Measurements from ENCODE around the gene MUC2. TPM values are rescaled to one million over a fixed set of nuclear protein-coding genes. Genes with fewer than 3 reads are reported as not detected.

MUC2 gene
- polyA plus RNA-seq, 1 donor, result 94.8 TPM

DNA sequence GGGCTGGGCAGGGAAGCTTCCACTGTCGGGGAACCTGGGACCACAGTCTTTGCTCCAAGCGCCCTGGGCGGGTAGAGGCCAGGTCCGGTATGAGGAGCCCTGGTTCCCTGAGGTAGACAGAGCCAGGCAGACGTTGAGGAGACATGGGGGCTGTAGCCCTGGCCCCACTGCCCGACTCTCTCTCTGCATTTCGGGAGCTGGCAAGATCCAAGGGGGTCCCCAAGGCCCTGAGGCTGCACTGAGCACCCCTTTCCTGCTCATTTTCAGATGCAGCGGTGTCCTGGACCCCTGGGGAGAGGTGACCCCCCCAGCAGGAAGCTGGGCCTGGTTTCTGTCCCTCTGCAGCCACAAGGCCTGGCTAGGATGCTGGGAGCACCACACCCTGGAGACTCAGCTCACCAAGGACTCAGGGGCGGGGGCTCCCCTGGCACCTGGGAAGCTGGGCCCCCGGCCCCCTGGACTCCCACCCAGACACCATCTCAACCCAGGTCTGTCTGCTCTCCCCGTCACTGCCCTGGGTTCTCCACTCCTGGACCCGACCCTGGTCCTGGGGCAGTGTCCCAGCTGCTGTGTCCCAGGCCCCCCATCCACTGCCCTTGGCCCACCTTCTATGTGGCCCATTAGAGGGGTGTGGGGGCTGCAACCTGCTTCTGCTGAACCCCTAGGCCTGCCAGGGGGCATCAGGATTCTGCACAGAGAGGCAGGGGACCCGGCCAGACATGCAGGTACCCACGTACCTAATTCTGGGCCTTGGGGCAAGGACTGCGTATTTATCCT is 23.1 kb upstream of the MUC2 start:
- peaks cover 6% of the 10 kb centered on the region for H3K27me3 ChIP-seq (ENCODE audit: control insufficient read depth, insufficient read depth, low read length)
- H3K36me3 ChIP-seq (ENCODE audit: control insufficient read depth, insufficient read depth, low read length), result no peaks in the 10 kb centered on the region
- H3K4me3 ChIP-seq (ENCODE audit: low read length), result no peak overlapping the region
- no peak for DNase-seq
- H3K9me3 ChIP-seq (ENCODE audit: control insufficient read depth, low read depth, low read length), result no peaks in the 10 kb centered on the region
- no peak overlapping the region for H3K27ac ChIP-seq (ENCODE audit: low read length)
- WGBS (ENCODE audit: insufficient coverage, low lambda C conversion rate), result no CpG with 5 or more reads among the region's 15 CpGs
- H3K4me1 ChIP-seq (ENCODE audit: control insufficient read depth, insufficient read depth, low read length), result peaks cover 26% of the 10 kb centered on the region

DNA sequence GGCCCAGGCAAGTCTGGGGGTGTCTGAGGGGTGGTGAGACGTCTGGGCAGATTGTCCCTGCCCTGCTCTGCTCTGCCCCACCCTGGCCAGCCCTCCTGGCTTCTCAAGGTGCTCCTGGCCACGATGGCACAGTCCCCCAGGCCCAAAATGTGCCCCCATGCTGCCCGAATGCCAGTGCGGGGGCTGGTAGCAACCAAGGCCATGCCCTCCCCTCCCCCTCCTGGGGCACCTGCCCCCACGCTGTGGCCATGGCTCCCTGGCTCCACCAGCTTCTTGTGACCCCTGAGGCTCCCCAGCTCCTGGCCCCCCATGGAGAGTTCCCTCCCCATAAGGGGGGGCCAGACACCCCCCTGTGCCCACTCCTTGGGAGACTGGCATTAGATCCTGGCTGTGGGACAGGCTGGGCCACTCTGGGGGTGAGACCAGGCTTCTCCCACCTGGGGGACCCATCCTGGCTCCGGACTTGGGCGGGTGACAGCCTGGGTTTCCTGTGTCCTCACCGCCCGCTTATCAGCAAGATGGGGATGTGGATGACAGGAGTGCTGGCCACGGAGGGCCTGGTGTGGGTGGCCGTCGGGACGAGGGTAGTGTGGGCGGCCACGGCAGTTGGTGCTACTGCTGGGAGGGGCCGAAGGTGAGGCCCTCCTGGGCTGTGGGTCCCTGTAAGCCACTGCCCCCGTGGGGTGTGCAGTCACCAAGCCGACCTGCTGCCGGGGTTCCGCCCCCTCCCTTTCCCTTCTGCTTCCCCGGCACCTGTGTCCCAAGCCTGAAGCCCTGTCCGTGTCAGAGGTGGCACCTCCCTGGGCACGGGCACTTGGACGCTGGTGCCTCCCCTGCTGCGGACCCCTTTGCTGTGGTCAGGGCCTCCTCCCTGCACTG is 22.3 kb upstream of the MUC2 start:
- peaks cover 26% of the 10 kb centered on the region for H3K4me1 ChIP-seq (ENCODE audit: control insufficient read depth, insufficient read depth, low read length)
- H3K36me3 ChIP-seq (ENCODE audit: control insufficient read depth, insufficient read depth, low read length), result no peaks in the 10 kb centered on the region
- H3K27ac ChIP-seq (ENCODE audit: low read length), result no peak overlapping the region
- no peak overlapping the region for H3K4me3 ChIP-seq (ENCODE audit: low read length)
- H3K9me3 ChIP-seq (ENCODE audit: control insufficient read depth, low read depth, low read length), result no peaks in the 10 kb centered on the region
- peaks cover 3% of the 10 kb centered on the region for H3K27me3 ChIP-seq (ENCODE audit: control insufficient read depth, insufficient read depth, low read length)
- no CpG with 5 or more reads among the region's 25 CpGs for WGBS (ENCODE audit: insufficient coverage, low lambda C conversion rate)
- no peak for DNase-seq

DNA sequence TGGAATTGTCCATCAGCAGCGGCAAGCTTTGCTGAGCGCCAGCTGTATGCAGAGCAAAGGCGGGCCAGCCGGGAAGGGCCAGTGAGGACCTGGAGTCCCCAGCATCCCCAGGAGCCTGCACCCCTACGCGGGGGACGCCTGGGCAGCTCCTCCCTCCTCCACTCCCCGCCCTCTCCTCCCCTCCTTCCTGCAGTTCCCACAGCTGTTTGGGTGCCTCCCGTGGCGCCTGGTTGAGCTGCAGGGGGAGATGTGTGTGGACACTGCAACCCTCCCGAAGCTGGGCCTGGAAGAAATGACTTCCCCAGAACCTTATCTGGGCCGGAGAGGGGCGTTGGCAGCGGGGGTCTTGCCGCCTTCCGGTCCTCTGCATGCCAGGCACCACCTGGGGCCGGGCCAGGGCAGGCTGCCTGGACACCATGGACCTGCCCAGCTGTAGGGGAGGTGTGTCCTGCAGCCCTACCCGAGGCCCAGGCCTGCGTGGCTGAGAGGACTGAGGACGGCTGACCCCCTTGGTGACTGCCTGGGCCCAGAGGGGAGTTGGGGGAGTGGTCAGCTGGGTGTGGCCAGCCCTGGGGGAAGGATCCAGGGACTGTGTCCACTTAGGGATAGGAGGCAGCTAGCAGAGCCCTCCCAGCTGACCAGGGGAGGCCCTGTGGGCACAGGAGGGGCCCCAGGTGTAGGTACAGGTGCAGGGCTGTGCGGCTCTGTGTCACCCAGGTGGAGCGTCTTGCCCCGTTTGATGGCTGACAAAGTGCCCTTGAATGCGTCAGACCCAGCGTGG is 21.4 kb upstream of the MUC2 start:
- Histone ChIP-seq H3K36me3 (ENCODE audit: control insufficient read depth, insufficient read depth, low read length) (no peaks in the 10 kb centered on the region), H3K4me1 (ENCODE audit: control insufficient read depth, insufficient read depth, low read length) (peaks cover 26% of the 10 kb centered on the region), H3K4me3 (ENCODE audit: low read length) (no peak overlapping the region), H3K27me3 (ENCODE audit: control insufficient read depth, insufficient read depth, low read length) (no peaks in the 10 kb centered on the region), H3K9me3 (ENCODE audit: control insufficient read depth, low read depth, low read length) (no peaks in the 10 kb centered on the region), H3K27ac (ENCODE audit: low read length) (peak overlapping the region; percentile 50)
- DNase-seq, result no peak
- no CpG with 5 or more reads among the region's 25 CpGs for WGBS (ENCODE audit: insufficient coverage, low lambda C conversion rate)

DNA sequence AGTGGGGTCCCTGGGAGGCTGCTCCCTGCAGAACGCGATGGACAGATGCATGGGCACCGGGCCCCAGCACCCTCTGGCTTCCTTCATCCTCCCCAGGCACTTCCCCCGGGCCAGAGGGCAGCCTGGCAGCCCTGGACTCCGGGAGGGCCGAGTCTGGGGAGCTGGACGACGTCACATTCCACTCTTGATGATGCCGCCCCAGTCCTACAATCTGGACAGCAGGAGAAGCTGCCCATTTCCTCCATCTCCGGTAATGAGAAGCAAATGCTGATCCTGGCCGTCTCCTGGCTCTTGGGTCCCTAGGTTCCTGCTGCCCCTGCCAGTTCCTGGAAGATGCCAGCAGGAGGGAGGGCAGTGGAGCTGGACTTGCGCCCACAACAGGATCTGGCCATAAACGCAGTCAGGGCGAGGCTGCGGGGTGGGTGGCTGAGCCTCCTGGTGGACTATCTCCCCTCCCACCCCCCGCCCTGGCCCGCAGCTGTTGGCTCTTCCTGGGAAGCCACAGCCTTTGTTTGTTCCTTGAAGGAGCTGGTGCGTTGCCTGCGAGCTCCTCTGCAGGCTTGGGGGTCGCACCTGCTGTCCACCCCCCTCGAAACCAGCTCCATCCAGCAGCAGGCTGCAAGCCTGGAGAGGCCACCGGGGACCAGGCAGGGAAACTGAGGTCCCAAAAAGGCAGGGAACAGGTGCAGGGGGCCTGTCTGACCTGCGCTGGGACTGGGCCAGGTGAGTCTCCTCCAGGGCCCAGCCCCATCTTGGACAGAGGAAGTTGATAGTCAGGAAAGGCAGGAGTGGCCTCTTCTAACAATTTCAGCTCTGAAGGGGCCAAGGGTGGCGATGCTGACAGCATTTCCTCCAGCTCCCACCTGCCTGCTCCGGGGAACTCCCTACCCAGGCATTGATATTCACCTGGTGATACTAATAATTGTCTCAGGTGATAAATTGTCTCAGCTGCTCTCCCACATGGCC is 20.2 kb upstream of the MUC2 start:
- no peaks in the 10 kb centered on the region for H3K27me3 ChIP-seq (ENCODE audit: control insufficient read depth, insufficient read depth, low read length)
- no CpG with 5 or more reads among the region's 25 CpGs for WGBS (ENCODE audit: insufficient coverage, low lambda C conversion rate)
- DNase-seq, result peak; percentile 52 to 74

DNA sequence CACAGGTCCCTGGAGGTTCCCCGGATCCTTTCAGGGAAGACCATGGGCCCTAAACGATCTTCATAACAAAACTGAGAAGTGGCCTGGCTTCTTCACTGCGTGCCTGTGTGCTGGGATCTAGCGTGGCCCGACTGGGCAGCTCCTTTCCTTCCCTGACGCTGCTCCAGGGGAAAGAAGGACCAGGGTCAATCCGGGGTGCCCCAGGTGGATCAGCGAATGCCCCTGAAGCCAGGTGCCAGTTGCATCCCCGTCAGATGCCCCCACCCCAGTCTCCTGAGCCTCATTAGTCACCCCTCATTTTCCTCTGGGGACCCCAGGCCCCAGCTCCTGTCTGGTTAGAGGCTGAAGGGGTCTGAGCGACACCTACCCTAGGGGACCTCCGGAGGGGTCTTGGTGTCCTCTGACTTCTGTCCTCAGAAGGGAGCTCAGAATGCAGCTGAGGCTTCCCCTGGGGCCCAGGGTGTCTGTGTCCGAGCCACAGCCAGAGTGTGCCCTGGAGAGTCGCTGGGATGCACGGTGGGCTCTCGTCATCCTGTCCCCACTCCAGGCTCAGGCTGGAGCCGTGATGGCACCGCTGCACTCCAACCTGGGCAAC is 19.5 kb upstream of the MUC2 start:
- Histone ChIP-seq H3K4me3 (ENCODE audit: low read length) (no peak overlapping the region), H3K27me3 (ENCODE audit: control insufficient read depth, insufficient read depth, low read length) (no peaks in the 10 kb centered on the region), H3K36me3 (ENCODE audit: control insufficient read depth, insufficient read depth, low read length) (no peaks in the 10 kb centered on the region), H3K4me1 (ENCODE audit: control insufficient read depth, insufficient read depth, low read length) (peaks cover 26% of the 10 kb centered on the region), H3K9me3 (ENCODE audit: control insufficient read depth, low read depth, low read length) (no peaks in the 10 kb centered on the region), H3K27ac (ENCODE audit: low read length) (peak overlapping the region; percentile 50)
- WGBS (ENCODE audit: insufficient coverage, low lambda C conversion rate), result no CpG with 5 or more reads among the region's 17 CpGs
- DNase-seq, result no peak

More for the DNA sequence above, 20.2 kb upstream of the MUC2 start:
- peak overlapping the region; percentile 2 for H3K4me3 ChIP-seq (ENCODE audit: low read length)
- H3K4me1 ChIP-seq (ENCODE audit: control insufficient read depth, insufficient read depth, low read length), result peaks cover 26% of the 10 kb centered on the region
- H3K27ac ChIP-seq (ENCODE audit: low read length), result peak overlapping the region; percentile 50
- H3K9me3 ChIP-seq (ENCODE audit: control insufficient read depth, low read depth, low read length), result no peaks in the 10 kb centered on the region
- no peaks in the 10 kb centered on the region for H3K36me3 ChIP-seq (ENCODE audit: control insufficient read depth, insufficient read depth, low read length)

DNA sequence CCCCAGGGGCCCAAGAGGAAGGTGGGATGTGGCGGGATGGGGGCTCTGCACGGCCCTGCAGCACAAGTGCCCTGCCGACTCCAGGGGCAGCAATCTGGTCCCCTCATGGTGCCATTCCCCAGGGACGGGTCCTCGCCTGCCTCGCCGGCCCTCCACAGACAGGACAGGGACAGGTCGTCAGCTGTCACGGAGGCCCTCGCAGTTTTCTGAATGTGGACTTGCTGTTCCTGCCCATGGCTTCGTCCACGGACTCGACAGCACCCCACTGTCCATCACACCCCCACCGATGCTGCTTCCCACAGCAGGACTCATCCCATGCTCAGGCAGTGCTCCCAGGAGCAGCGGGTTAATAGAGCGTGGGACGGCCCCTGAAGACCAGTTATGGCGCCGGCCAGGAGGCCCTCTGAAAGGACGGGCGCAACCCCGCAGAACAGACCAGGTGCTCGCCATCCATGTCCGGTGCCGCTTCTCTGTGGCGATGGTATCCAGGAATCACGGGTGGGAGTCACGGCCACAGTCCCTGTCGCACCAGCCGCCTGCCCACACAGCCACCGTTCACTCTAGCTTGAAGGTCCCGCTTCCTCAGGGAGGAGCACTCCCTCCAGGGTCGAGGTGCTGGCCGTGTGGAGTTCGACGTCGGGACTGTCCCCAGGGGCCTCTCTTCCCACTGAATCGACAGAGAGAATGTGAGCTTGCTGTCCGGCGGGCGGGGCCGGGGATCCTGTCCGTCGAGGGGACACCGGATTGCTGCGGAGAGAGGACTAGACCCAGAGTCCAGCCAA is 18.5 kb upstream of the MUC2 start:
- no CpG with 5 or more reads among the region's 46 CpGs for WGBS (ENCODE audit: insufficient coverage, low lambda C conversion rate)
- H3K4me3 ChIP-seq (ENCODE audit: low read length), result no peak overlapping the region
- H3K27ac ChIP-seq (ENCODE audit: low read length), result no peak overlapping the region
- peaks cover 25% of the 10 kb centered on the region for H3K4me1 ChIP-seq (ENCODE audit: control insufficient read depth, insufficient read depth, low read length)
- no peaks in the 10 kb centered on the region for H3K36me3 ChIP-seq (ENCODE audit: control insufficient read depth, insufficient read depth, low read length)
- H3K27me3 ChIP-seq (ENCODE audit: control insufficient read depth, insufficient read depth, low read length), result no peaks in the 10 kb centered on the region
- no peak for DNase-seq
- no peaks in the 10 kb centered on the region for H3K9me3 ChIP-seq (ENCODE audit: control insufficient read depth, low read depth, low read length)

DNA sequence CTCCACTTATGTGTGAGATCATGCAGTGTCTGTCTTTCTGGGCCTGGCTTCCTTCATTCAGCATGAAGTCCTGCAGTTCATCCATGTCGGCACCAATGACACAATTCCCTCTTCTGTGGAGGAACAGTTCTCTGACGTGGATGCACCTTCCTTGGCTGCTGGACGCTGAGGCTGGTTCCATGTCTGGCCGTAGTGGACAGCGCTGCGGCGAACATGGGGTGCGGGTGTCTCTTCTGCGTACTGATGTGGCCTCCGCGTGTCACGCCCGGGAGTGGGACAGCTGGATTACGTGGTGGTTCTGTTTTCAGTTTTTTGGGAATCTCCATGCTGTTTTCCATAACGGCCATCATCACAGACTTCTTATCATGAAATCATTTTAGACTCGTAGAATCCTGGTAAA is 16.9 kb upstream of the MUC2 start:
- DNase-seq, result no peak
- Histone ChIP-seq H3K4me3 (ENCODE audit: low read length) (no peak overlapping the region), H3K9me3 (ENCODE audit: control insufficient read depth, low read depth, low read length) (peaks cover 8% of the 10 kb centered on the region), H3K27me3 (ENCODE audit: control insufficient read depth, insufficient read depth, low read length) (no peaks in the 10 kb centered on the region), H3K27ac (ENCODE audit: low read length) (no peak overlapping the region), H3K4me1 (ENCODE audit: control insufficient read depth, insufficient read depth, low read length) (peaks cover 27% of the 10 kb centered on the region), H3K36me3 (ENCODE audit: control insufficient read depth, insufficient read depth, low read length) (no peaks in the 10 kb centered on the region)
- WGBS (ENCODE audit: insufficient coverage, low lambda C conversion rate), result no CpG with 5 or more reads among the region's 16 CpGs

DNA sequence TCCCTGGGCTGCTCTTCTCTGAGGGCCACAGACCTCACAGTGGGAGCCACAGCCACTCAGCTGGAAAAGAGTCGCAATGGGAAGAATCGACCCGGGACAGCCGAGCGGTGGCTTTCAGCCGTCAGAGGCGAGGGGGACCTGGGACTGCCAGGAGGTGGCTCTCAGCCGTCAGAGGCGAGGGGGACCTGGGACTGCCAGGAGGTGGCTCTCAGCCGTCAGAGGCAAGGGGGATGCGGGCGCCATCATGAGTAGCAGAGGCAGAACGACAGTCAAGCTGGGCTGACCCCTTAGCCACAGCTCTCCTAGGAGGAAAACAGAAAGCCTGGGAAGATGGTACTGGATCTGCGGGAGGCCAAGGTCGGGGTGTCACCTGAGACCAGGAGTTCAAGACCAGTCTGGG is 14.9 kb upstream of the MUC2 start:
- Histone ChIP-seq H3K9me3 (ENCODE audit: control insufficient read depth, low read depth, low read length) (peaks cover 8% of the 10 kb centered on the region), H3K4me3 (ENCODE audit: low read length) (no peak overlapping the region), H3K4me1 (ENCODE audit: control insufficient read depth, insufficient read depth, low read length) (peaks cover 16% of the 10 kb centered on the region), H3K36me3 (ENCODE audit: control insufficient read depth, insufficient read depth, low read length) (no peaks in the 10 kb centered on the region), H3K27me3 (ENCODE audit: control insufficient read depth, insufficient read depth, low read length) (no peaks in the 10 kb centered on the region), H3K27ac (ENCODE audit: low read length) (no peak overlapping the region)
- WGBS (ENCODE audit: insufficient coverage, low lambda C conversion rate), result no CpG with 5 or more reads among the region's 15 CpGs
- DNase-seq, result no peak

DNA sequence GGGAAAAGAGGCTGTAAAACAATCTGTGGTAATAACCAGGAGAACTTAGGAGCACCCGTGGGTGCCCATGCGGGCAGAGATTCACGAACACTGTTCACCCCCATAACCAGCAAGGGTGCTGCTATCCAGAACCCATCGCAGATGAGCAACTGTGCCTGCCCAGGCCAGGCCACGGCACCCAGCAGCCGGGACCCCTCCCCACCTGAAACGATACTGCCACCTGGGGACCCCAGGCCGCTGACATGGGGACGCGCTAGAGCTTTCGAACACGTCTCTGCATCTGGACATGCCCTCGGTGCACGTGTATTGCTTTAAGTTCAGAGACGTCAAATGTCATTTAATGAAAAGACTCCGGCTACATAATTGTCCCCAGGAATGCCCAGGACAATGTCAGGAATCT is 14.3 kb upstream of the MUC2 start:
- peaks cover 8% of the 10 kb centered on the region for H3K9me3 ChIP-seq (ENCODE audit: control insufficient read depth, low read depth, low read length)
- no peak for DNase-seq
- H3K4me1 ChIP-seq (ENCODE audit: control insufficient read depth, insufficient read depth, low read length), result peaks cover 9% of the 10 kb centered on the region
- no peaks in the 10 kb centered on the region for H3K27me3 ChIP-seq (ENCODE audit: control insufficient read depth, insufficient read depth, low read length)
- peak overlapping the region; percentile 13 for H3K27ac ChIP-seq (ENCODE audit: low read length)
- no peaks in the 10 kb centered on the region for H3K36me3 ChIP-seq (ENCODE audit: control insufficient read depth, insufficient read depth, low read length)
- 60% methylated on average over 2 of the region's 16 CpGs for WGBS (ENCODE audit: insufficient coverage, low lambda C conversion rate)
- no peak overlapping the region for H3K4me3 ChIP-seq (ENCODE audit: low read length)

Measured in large intestine (tissue), 3 donors.